HUES64 (cell line): ENCODE data around the gene TRPV4.

Source experiments
- H3K27ac ChIP-seq: 2 replicates; pipeline ENCODE4 v1.7.0; 2013; ENCODE audit warnings: low read depth, low read length, inconsistent platforms
- H3K27me3 ChIP-seq: 2 replicates; pipeline ENCODE4 v1.6.1; 2013; ENCODE audit warnings: mild to moderate bottlenecking, low read length; ENCODE audit not compliant: insufficient read depth
- H3K36me3 ChIP-seq: 2 replicates; pipeline ENCODE4 v1.6.1; 2013; ENCODE audit warnings: mild to moderate bottlenecking, low read length; ENCODE audit not compliant: insufficient read depth
- H3K4me1 ChIP-seq: 2 replicates; pipeline ENCODE4 v1.6.1; 2013; ENCODE audit warnings: mild to moderate bottlenecking, low read length, moderate library complexity; ENCODE audit not compliant: insufficient read depth
- H3K4me3 ChIP-seq: 2 replicates; pipeline ENCODE4 v1.5.1; 2013; ENCODE audit warnings: mild to moderate bottlenecking, low read length, moderate library complexity
- H3K9ac ChIP-seq: 2 replicates; pipeline ENCODE4 v1.6.1; 2013; ENCODE audit warnings: mild to moderate bottlenecking, low read depth, low read length
- H3K9me3 ChIP-seq: 2 replicates; pipeline ENCODE4 v1.6.1; 2013; ENCODE audit warnings: low read depth, low read length; ENCODE audit not compliant: insufficient read depth
- WGBS: fragments of 150-250, 120-280 bp; methylation state at CpG from one replicate; pipeline ENCODE4 v1.1.7; 2013; ENCODE audit warnings: missing lambda C conversion rate; 5-methylcytosine and 5-hydroxymethylcytosine counted together

TRPV4 gene

GRCh38 chr12:109741970-109742703, 91.1 kb downstream of the TRPV4 start:
- Histone ChIP-seq H3K27ac (no peak overlapping the region), H3K9ac (no peak overlapping the region), H3K4me3 (no peak overlapping the region), H3K9me3 (no peaks in the 10 kb centered on the region), H3K4me1 (peaks cover 11% of the 10 kb centered on the region; the same call in 1 of the 2 replicates), H3K36me3 (no peaks in the 10 kb centered on the region), H3K27me3 (no peaks in the 10 kb centered on the region)
- 95% methylated on average over 8 of the region's 14 CpGs for WGBS

DNA sequence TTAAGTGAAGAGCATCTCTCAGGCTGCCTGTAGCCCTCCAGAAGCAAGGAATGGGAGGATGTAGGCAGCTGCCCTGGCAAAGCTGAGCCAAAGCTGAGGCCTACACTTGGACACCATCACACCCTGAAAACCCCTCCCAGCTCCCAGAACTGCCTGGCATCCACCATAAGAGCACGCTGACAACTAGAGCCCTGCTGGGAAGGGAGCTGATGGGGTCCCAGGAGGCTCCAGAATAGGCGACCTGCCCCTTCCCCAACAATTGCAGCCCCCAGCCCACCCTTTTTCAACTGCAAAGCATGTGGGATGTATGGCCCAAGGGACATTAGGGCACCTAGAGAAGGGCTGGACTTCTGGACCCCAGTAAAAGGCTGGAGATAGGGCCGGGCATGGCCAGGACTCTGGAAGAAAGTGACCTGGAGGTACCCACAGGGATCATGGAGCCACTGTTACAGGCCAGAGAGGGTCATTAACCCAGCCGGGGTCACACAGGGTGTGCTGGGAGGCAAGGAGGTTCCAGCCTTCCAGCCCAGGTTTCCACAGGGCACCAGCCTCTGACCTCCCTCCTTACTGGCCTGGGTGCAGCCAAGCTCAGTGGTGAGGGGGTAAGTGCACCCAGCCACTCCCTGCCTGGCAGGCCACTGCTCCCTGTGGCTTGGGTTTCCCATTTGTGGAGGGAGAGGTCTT, 91.8 kb downstream of the TRPV4 start:
- H3K36me3 ChIP-seq = no peaks in the 10 kb centered on the region
- 96% methylated on average over 4 of the region's 4 CpGs for WGBS
- H3K27me3 ChIP-seq = no peaks in the 10 kb centered on the region

GRCh38 chr12:109740694-109741245, 92.4 kb downstream of the TRPV4 start:
- no peak overlapping the region for H3K27ac ChIP-seq
- no peak overlapping the region for H3K9ac ChIP-seq
- H3K36me3 ChIP-seq = no peaks in the 10 kb centered on the region
- no peaks in the 10 kb centered on the region for H3K9me3 ChIP-seq
- H3K4me3 ChIP-seq = no peak overlapping the region
- peaks cover 16% of the 10 kb centered on the region for H3K4me1 ChIP-seq
- WGBS = 88% methylated on average over 9 of the region's 10 CpGs
- no peaks in the 10 kb centered on the region for H3K27me3 ChIP-seq

More for the DNA sequence above, 91.8 kb downstream of the TRPV4 start:
- Histone ChIP-seq H3K4me3 (no peak overlapping the region), H3K9ac (no peak overlapping the region), H3K4me1 (peaks cover 16% of the 10 kb centered on the region), H3K27ac (no peak overlapping the region), H3K9me3 (no peaks in the 10 kb centered on the region)

DNA sequence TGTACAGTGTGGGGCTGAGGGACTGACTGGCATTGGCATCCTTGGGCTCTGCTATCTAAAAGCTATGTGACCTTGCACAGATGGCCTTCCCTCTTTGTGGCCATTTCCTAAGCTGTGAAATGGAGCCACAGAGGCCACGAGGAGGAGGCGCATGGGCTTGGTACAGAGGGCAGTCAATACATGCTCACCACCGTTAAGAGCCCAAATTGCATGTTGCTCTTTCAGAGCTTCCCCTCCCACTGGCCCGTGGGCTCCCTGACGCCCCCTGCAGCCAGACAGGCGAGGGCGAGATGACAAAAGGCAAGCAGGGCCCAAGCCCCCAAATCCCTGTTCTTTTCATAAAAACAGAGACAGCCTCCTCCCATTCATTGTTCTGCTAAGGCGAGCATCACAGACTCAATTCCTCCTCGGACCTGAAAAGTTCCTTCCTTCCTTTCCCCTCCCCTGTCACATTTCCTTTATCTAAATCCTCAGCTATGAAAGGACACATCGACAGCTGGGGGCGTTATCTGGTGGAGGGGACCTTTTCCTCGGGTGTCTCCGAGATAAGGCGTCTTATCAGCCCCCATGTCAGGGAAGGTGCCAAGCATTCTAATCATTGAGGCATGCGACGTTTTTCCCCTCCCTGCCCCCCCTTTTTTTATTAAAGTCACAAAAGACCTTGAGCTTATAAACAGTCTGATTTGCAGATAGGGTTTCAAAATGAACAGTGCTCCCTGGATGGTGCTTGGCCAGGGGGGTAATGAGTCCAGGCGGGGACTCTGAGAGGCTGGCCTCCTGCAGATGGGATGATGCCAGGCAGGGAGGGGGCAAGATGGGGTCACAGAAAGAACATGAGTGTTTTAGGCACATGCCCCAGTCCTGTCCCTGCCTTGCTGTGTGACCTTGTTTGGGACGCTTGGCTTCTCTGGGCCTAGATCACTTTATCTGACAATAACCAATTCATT, 93.2 kb downstream of the TRPV4 start:
- Histone ChIP-seq H3K27ac (no peak overlapping the region), H3K36me3 (no peaks in the 10 kb centered on the region), H3K9ac (no peak overlapping the region), H3K4me1 (peaks cover 16% of the 10 kb centered on the region), H3K9me3 (no peaks in the 10 kb centered on the region), H3K27me3 (no peaks in the 10 kb centered on the region), H3K4me3 (no peak overlapping the region)
- 56% methylated on average over 18 of the region's 18 CpGs for WGBS

- Histone ChIP-seq H3K4me1 (peaks cover 20% of the 10 kb centered on the region), H3K36me3 (no peaks in the 10 kb centered on the region), H3K27me3 (no peaks in the 10 kb centered on the region), H3K4me3 (no peak overlapping the region), H3K9ac (no peak overlapping the region), H3K27ac (no peak overlapping the region), H3K9me3 (no peaks in the 10 kb centered on the region)
- WGBS = 94% methylated on average over 6 of the region's 6 CpGs
These were observed 94.1 kb downstream of the TRPV4 start for GRCh38 chr12:109738878-109739665.

- no peaks in the 10 kb centered on the region for H3K9me3 ChIP-seq
- 79% methylated on average over 3 of the region's 4 CpGs for WGBS
- H3K27ac ChIP-seq = no peak overlapping the region
- H3K4me3 ChIP-seq = no peak overlapping the region
- no peaks in the 10 kb centered on the region for H3K27me3 ChIP-seq
- no peak overlapping the region for H3K9ac ChIP-seq
- no peaks in the 10 kb centered on the region for H3K36me3 ChIP-seq
- peaks cover 20% of the 10 kb centered on the region for H3K4me1 ChIP-seq
These were observed 95.0 kb downstream of the TRPV4 start for GRCh38 chr12:109738209-109738608.

DNA sequence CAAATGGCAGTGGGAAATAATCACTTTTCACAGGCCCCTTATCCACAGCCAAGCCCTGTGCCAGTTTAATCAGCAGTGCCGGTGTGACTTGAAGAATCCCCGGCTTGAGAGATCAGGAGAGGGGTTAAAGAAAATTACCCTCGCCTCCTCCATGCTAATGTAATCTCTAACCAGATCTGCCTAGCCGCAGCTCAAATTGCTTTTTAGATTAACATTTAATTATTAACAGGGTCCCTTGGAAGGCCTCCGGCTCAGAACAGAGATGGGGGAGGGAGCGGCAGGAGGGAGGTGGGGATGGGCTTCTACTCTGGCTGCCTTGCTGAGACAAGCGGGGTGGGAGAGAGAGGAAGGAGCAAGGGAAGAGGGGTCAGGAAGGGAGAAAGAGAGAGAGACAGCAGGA, 95.6 kb downstream of the TRPV4 start:
- 51% methylated on average over 6 of the region's 7 CpGs for WGBS
- H3K36me3 ChIP-seq = no peaks in the 10 kb centered on the region
- peaks cover 20% of the 10 kb centered on the region for H3K4me1 ChIP-seq
- no peak overlapping the region for H3K9ac ChIP-seq
- no peak overlapping the region for H3K4me3 ChIP-seq
- H3K27ac ChIP-seq = no peak overlapping the region
- H3K27me3 ChIP-seq = no peaks in the 10 kb centered on the region
- no peaks in the 10 kb centered on the region for H3K9me3 ChIP-seq

DNA sequence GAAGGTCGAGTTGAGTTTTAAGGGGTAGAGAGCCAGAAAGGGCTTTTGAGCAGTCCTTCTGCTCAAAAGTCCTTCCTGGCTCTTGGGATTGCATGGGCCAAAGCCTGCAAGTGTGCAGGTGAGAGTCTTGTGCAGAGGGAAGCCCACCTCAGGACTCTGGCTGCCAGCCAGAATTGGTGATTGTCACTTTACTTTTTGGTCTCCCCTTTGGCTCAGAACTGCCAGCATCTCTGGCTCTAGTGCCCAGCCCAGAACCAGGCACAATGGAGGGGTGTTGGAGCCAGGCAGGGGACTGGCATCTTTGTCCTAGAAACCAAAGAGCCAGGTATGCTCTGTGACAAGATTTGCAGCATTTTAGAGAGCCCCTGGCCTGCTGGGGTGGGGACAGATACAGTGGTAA, 96.1 kb downstream of the TRPV4 start:
- Histone ChIP-seq H3K4me3 (no peak overlapping the region), H3K27ac (peak overlapping the region; percentile 35; the same call in 1 of the 2 replicates), H3K4me1 (peaks cover 20% of the 10 kb centered on the region), H3K9me3 (no peaks in the 10 kb centered on the region), H3K9ac (no peak overlapping the region), H3K27me3 (no peaks in the 10 kb centered on the region), H3K36me3 (no peaks in the 10 kb centered on the region)
- 0% methylated on average over 1 of the region's 1 CpG for WGBS

- H3K9me3 ChIP-seq = no peaks in the 10 kb centered on the region
- no peak overlapping the region for H3K4me3 ChIP-seq
- no peak overlapping the region for H3K9ac ChIP-seq
- WGBS = 16% methylated on average over 11 of the region's 12 CpGs
- no peak overlapping the region; the same call in 1 of the 2 replicates for H3K27ac ChIP-seq
- H3K4me1 ChIP-seq = peaks cover 20% of the 10 kb centered on the region
- no peaks in the 10 kb centered on the region for H3K27me3 ChIP-seq
- H3K36me3 ChIP-seq = no peaks in the 10 kb centered on the region
These were observed 96.6 kb downstream of the TRPV4 start for GRCh38 chr12:109736552-109737108.
